ENCODE results near the gene MYT1.
"Not testable (repeated sequence)": the region's sequence is repeated elsewhere in the genome, so short reads cannot be mapped to it uniquely, and the experiment has no call there.

MYT1 gene

GRCh38 chr20:64229507-64230061 lies 65.3 kb downstream of the MYT1 start:
- FAIRE-seq = no peak
- DNase-seq (ENCODE audit: low spot score) = no peak

- FAIRE-seq (no peak), DNase-seq (ENCODE audit: low spot score) (no peak)
Observed at GRCh38 chr20:64230461-64231145, 66.4 kb downstream of the MYT1 start.

GRCh38 chr20:64231621-64232550 lies 67.6 kb downstream of the MYT1 start:
- FAIRE-seq (no peak), DNase-seq (ENCODE audit: low spot score) (no peak)

- DNase-seq (ENCODE audit: low spot score) = no peak
- FAIRE-seq = no peak
Observed at GRCh38 chr20:64232794-64233193, 68.5 kb downstream of the MYT1 start.

- DNase-seq (ENCODE audit: low spot score) (no peak), FAIRE-seq (no peak)
Observed at GRCh38 chr20:64233725-64234124, 69.5 kb downstream of the MYT1 start.

GRCh38 chr20:64234291-64234791 lies 70.1 kb downstream of the MYT1 start:
- FAIRE-seq (no peak), DNase-seq (ENCODE audit: low spot score) (no peak)

- not testable (repeated sequence) for DNase-seq (ENCODE audit: low spot score); FAIRE-seq
Observed at GRCh38 chr20:64234921-64235565, 70.8 kb downstream of the MYT1 start.

- FAIRE-seq (no peak), DNase-seq (ENCODE audit: low spot score) (no peak)
Observed at GRCh38 chr20:64236137-64237088, 72.2 kb downstream of the MYT1 start.

GRCh38 chr20:64237316-64237715 lies 73.1 kb downstream of the MYT1 start:
- DNase-seq (ENCODE audit: low spot score) (no peak), FAIRE-seq (no peak)

GRCh38 chr20:64238115-64238825 lies 74.0 kb downstream of the MYT1 start:
- no peak for DNase-seq (ENCODE audit: low spot score)

GRCh38 chr20:64238851-64239387 lies 74.7 kb downstream of the MYT1 start:
- FAIRE-seq = no peak

More at GRCh38 chr20:64238115-64238825, 74.0 kb downstream of the MYT1 start:
- no peak for FAIRE-seq

GRCh38 chr20:64239449-64240242 lies 75.4 kb downstream of the MYT1 start:
- no peak for DNase-seq (ENCODE audit: low spot score)
- no peak for FAIRE-seq

More at GRCh38 chr20:64238851-64239387, 74.7 kb downstream of the MYT1 start:
- DNase-seq (ENCODE audit: low spot score) = no peak

GRCh38 chr20:64240243-64241015 lies 76.2 kb downstream of the MYT1 start:
- no peak for DNase-seq (ENCODE audit: low spot score)
- no peak for FAIRE-seq

GRCh38 chr20:64241061-64241460 lies 76.8 kb downstream of the MYT1 start:
- FAIRE-seq (no peak), DNase-seq (ENCODE audit: low spot score) (no peak)

GRCh38 chr20:64242003-64242796 lies 77.9 kb downstream of the MYT1 start:
- no peak for FAIRE-seq
- DNase-seq (ENCODE audit: low spot score) = no peak

GRCh38 chr20:64242797-64243475 lies 78.7 kb downstream of the MYT1 start:
- FAIRE-seq = no peak

More at GRCh38 chr20:64242797-64243475, 78.7 kb downstream of the MYT1 start:
- no peak for DNase-seq (ENCODE audit: low spot score)

All from urothelium cell line (cell line).